HepG2 (cell line): ENCODE results near the gene OPA3. TPM values are rescaled to one million over a fixed set of nuclear protein-coding genes. Genes with fewer than 3 reads are reported as not detected.

Experiments used
- ATF6 ChIP-seq: sonication (generic); formaldehyde crosslinking; conservative IDR thresholded peaks from 2 replicates; pipeline ENCODE4 v1.4.0; 2020; ENCODE audit warnings: missing genetic modification reagents
- CENPBD1 ChIP-seq: sonication (generic); formaldehyde crosslinking; IDR thresholded peaks from 2 replicates; pipeline ENCODE4 v1.8.0; 2022; ENCODE audit warnings: missing genetic modification reagents, low read depth, mild to moderate bottlenecking, borderline replicate concordance
- CREM ChIP-seq, 2 experiments: sonication (generic) in 1 of 2; formaldehyde crosslinking in 1 of 2; IDR thresholded peaks; 2 replicates each; pipeline versions ENCODE4 v1.4.0 to v1.6.1; 2016 to 2020; ENCODE audit warnings: antibody characterized with exemption in 1 of 2, mild to moderate bottlenecking in 1 of 2, missing genetic modification reagents in 1 of 2
- KIAA2018 ChIP-seq: sonication (generic); formaldehyde crosslinking; IDR thresholded peaks from 2 replicates; pipeline ENCODE4 v1.5.0; 2020; ENCODE audit warnings: mild to moderate bottlenecking, missing genetic modification reagents, borderline replicate concordance
- MXD4 ChIP-seq: IDR thresholded peaks from 2 replicates; pipeline ENCODE4 v1.6.1; 2016; ENCODE audit warnings: mild to moderate bottlenecking, missing biosample characterization, missing genetic modification reagents
- NONO ChIP-seq, 2 experiments: fragments of 450-650 bp in 1 of 2; sonication (generic) in 1 of 2; formaldehyde crosslinking in 1 of 2; IDR thresholded peaks in 1 of 2; conservative IDR thresholded peaks in 1 of 2; 2 replicates each; pipeline versions ENCODE4 v1.6.1 to v1.8.0; 2017 to 2022; ENCODE audit warnings: mild to moderate bottlenecking in 1 of 2, missing genetic modification reagents in 1 of 2, moderate library complexity in 1 of 2
- NR3C1 ChIP-seq: sonication (generic); formaldehyde crosslinking; IDR thresholded peaks from 2 replicates; pipeline ENCODE4 v1.4.0; 2020; ENCODE audit warnings: missing genetic modification reagents
- RERE ChIP-seq: IDR thresholded peaks from 2 replicates; pipeline ENCODE4 v1.6.1; 2016; ENCODE audit warnings: low read depth, missing genetic modification reagents, missing compliant biosample characterization
- TAF1 ChIP-seq: sonication (generic); formaldehyde crosslinking; IDR thresholded peaks from 2 replicates; pipeline ENCODE4 v1.4.0; 2020; ENCODE audit warnings: missing genetic modification reagents
- ZSCAN31 ChIP-seq: sonication (generic); formaldehyde crosslinking; IDR thresholded peaks from 2 replicates; pipeline ENCODE4 v1.5.0; 2020; ENCODE audit warnings: low read depth, mild to moderate bottlenecking, missing genetic modification reagents
- polyA plus RNA-seq, 8 experiments: library from polyadenylated mRNA; depleted of rRNA in 3 of 8; stranded (reverse) in 7 of 8; unstranded in 1 of 8; fragments of >200 nt; fragmentation: Illumina TruSeq in 4 of 8; extraction: Trizol in 4 of 8; gene quantifications; 2 replicates each; pipeline versions ENCODE4 v1.2.1 to v1.2.3, GENCODE V29; 2011 to 2016; ENCODE audit warnings: low read depth in 4 of 8, missing spikeins in 1 of 8, mixed read lengths in 1 of 8; ENCODE audit not compliant: insufficient read depth in 1 of 8
- total RNA-seq, 5 experiments: library from RNA; depleted of rRNA; stranded (reverse); fragments of >200 nt; fragmentation: Illumina TruSeq; extraction: Trizol; gene quantifications; 2 replicates each; pipeline ENCODE4 v1.2.3, GENCODE V29; 2016; ENCODE audit warnings: low read depth in 1 of 5

OPA3 gene
- total and polyA plus RNA-seq, 2 of the 13 experiments (the other 11 are each of a cell fraction or from before 2014, with no cell fraction given) = 8.3 to 17.7 TPM

GRCh38 chr19:45506989-45507871 is 77.4 kb downstream of the OPA3 start, which contains the start of gene VASP (continued):
- TF ChIP-seq RERE (CRISPR knock-in tag) = no peak
- TF ChIP-seq TAF1 (CRISPR knock-in tag) = peak; percentile 92
- TF ChIP-seq CREM (IDR thresholded peaks at IDR 0.05) = peak; percentile 27; the same call in 1 of the 2 replicates
- TF ChIP-seq CREM (CRISPR knock-in tag; IDR thresholded peaks at IDR 0.05) = no peak
- 0 out of 2 replicates have a peak, but pooled peaks have one; percentile 21 for TF ChIP-seq ATF6
- TF ChIP-seq NR3C1 = no peak
- no peak for TF ChIP-seq NONO (IDR thresholded peaks at IDR 0.05)
- peak; percentile 82 for TF ChIP-seq NONO (CRISPR knock-in tag; conservative IDR thresholded peaks at IDR 0.05)
- TF ChIP-seq MXD4 (CRISPR knock-in tag) = peak; percentile 58; the same call in 1 of the 2 replicates
- TF ChIP-seq ZSCAN31 = peak; percentile 64; the same call in 1 of the 2 replicates
- no peak for TF ChIP-seq KIAA2018 (CRISPR knock-in tag)
- TF ChIP-seq CENPBD1 (CRISPR knock-in tag) = no peak
